Upper lobe of left lung (tissue), 6 donors: ENCODE results near the gene KIF23. TPM values are rescaled to one million over a fixed set of nuclear protein-coding genes. Genes with fewer than 3 reads are reported as not detected.

Source experiments
- ATAC-seq, 2 donors: fragments of 200-7000 bp; cut with Tn5 transposase; one replicate each; pipeline ENCODE4 v1.9.1; 2022; ENCODE audit warnings: mild to moderate bottlenecking in 2 of 2, moderate library complexity in 2 of 2; ENCODE audit not compliant: low FRiP score in 2 of 2
- DNase-seq, 2 donors: peaks; one replicate each; pipeline ENCODE4 v3.0.0-alpha.2; 2019 to 2020
- H3K27ac ChIP-seq, 4 donors: fragments of 200-600 bp; sonication (generic); one replicate each; pipeline ENCODE4 v1.5.1; 2016 to 2019
- H3K27me3 ChIP-seq, 4 donors: fragments of 200-600 bp; sonication (generic); one replicate each; pipeline ENCODE4 v1.5.1; 2017 to 2019
- H3K36me3 ChIP-seq, 4 donors: fragments of 200-600 bp; sonication (generic); one replicate each; pipeline ENCODE4 v1.5.1; 2016 to 2019
- H3K4me1 ChIP-seq, 4 donors: fragments of 200-600 bp; sonication (generic); one replicate each; pipeline ENCODE4 v1.5.1; 2018 to 2019
- H3K4me3 ChIP-seq, 4 donors: fragments of 200-600 bp; sonication (generic); one replicate each; pipeline ENCODE4 v1.5.1; 2017 to 2019; ENCODE audit warnings: mild to moderate bottlenecking in 2 of 4, moderate library complexity in 1 of 4
- H3K9me3 ChIP-seq, 4 donors: fragments of 200-600 bp; sonication (generic); one replicate each; pipeline ENCODE4 v1.5.1; 2018 to 2019
- CTCF ChIP-seq, 6 experiments: fragments of 450-650 bp in 4 of 6; fragments of 200-600 bp in 2 of 6; sonication (generic) in 2 of 6; IDR thresholded peaks; one replicate each; pipeline ENCODE4 v1.5.1; 2016 to 2019; ENCODE audit warnings: antibody characterized with exemption in 6 of 6
- EP300 ChIP-seq, 4 donors: sonication (generic); formaldehyde crosslinking; IDR thresholded peaks; one replicate each; pipeline ENCODE4 v1.5.1; 2017; ENCODE audit warnings: antibody characterized with exemption in 4 of 4, control low read depth in 2 of 4
- POLR2A ChIP-seq, 4 donors: fragments of 450-650 bp; IDR thresholded peaks; one replicate each; pipeline ENCODE4 v1.5.1; 2016 to 2017; ENCODE audit warnings: antibody characterized with exemption in 4 of 4, mild to moderate bottlenecking in 2 of 4
- POLR2AphosphoS5 ChIP-seq, 2 donors: sonication (generic); formaldehyde crosslinking; IDR thresholded peaks; one replicate each; pipeline ENCODE4 v1.5.1; 2017; ENCODE audit warnings: antibody characterized with exemption in 2 of 2
- WGBS, 2 donors: methylation state at CpG; one replicate each; pipeline ENCODE4 v1.1.5; 2017 to 2018; 5-methylcytosine and 5-hydroxymethylcytosine counted together
- total RNA-seq, 6 donors: library from RNA; depleted of rRNA in 4 of 6; stranded (reverse); fragments of >200 nt in 4 of 6; gene quantifications; one replicate each; pipeline versions ENCODE4 v1.1.0 to v1.2.1, GENCODE V29; 2016 to 2021
- donor health status: DM: no; HTN: no; CAD: no; lungs with moderate emphysema.
- donor health status: DM: no; HTN: yes; CAD: no; lungs with severe emphysema.

Gene KIF23
- total RNA-seq, 6 donors from 2014 or later, result 1.0 to 6.7 (median 3.7) TPM

- WGBS, 2 donors, result 95 to 98% methylated on average over 2 of the region's 2 CpGs
These were observed 23.6 kb upstream of the KIF23 start for GRCh38 chr15:69390575-69390974.

GRCh38 chr15:69391046-69391757 lies 22.9 kb upstream of the KIF23 start:
- DNase-seq (no peak), ATAC-seq (no peak)
- Histone ChIP-seq H3K4me1 (peaks cover 3 to 8% (median 7%) of the 10 kb centered on the region in 4 donors), H3K4me3 (no peak overlapping the region), H3K36me3 (no peaks in the 10 kb centered on the region), H3K9me3 (no peaks in the 10 kb centered on the region), H3K27me3 (no peaks in the 10 kb centered on the region), H3K27ac (no peak overlapping the region)
- WGBS, 2 donors, result 87 to 93% methylated on average over 11 of the region's 11 CpGs
- TF ChIP-seq POLR2A (IDR thresholded peaks at IDR 0.05) (no peak), POLR2AphosphoS5 (IDR thresholded peaks at IDR 0.05) (no peak), EP300 (IDR thresholded peaks at IDR 0.05) (no peak), CTCF (IDR thresholded peaks at IDR 0.05) (no peak)

More at GRCh38 chr15:69390575-69390974, 23.6 kb upstream of the KIF23 start:
- H3K27ac ChIP-seq, result no peak overlapping the region
- H3K36me3 ChIP-seq, result no peaks in the 10 kb centered on the region
- ATAC-seq (no peak), DNase-seq (no peak)
- no peaks in the 10 kb centered on the region for H3K27me3 ChIP-seq
- no peak for TF ChIP-seq POLR2A (IDR thresholded peaks at IDR 0.05)
- TF ChIP-seq CTCF (IDR thresholded peaks at IDR 0.05), result no peak
- TF ChIP-seq EP300 (IDR thresholded peaks at IDR 0.05), result no peak
- no peak for TF ChIP-seq POLR2AphosphoS5 (IDR thresholded peaks at IDR 0.05)
- H3K9me3 ChIP-seq, result no peaks in the 10 kb centered on the region
- no peak overlapping the region for H3K4me3 ChIP-seq
- peaks cover 3 to 8% (median 7%) of the 10 kb centered on the region in 4 donors for H3K4me1 ChIP-seq

- no peak for DNase-seq
- no peaks in the 10 kb centered on the region for H3K36me3 ChIP-seq
- TF ChIP-seq EP300 (IDR thresholded peaks at IDR 0.05) (no peak), POLR2A (IDR thresholded peaks at IDR 0.05) (no peak), POLR2AphosphoS5 (IDR thresholded peaks at IDR 0.05) (no peak), CTCF (IDR thresholded peaks at IDR 0.05) (no peak)
- peaks cover 3 to 8% (median 7%) of the 10 kb centered on the region in 4 donors for H3K4me1 ChIP-seq
- no peaks in the 10 kb centered on the region for H3K27me3 ChIP-seq
- no peak for ATAC-seq
- no peak overlapping the region for H3K27ac ChIP-seq
- WGBS, 2 donors, result 57 to 64% methylated on average over 4 of the region's 4 CpGs
- no peaks in the 10 kb centered on the region for H3K9me3 ChIP-seq
- no peak overlapping the region for H3K4me3 ChIP-seq
These were observed 21.8 kb upstream of the KIF23 start for GRCh38 chr15:69392352-69392751.

- no peaks in the 10 kb centered on the region for H3K36me3 ChIP-seq
- 42 to 47% methylated on average over 11 of the region's 11 CpGs for WGBS, 2 donors
- DNase-seq (no peak), ATAC-seq (no peak)
- H3K4me3 ChIP-seq, result no peak overlapping the region
- peaks cover 3 to 8% (median 7%) of the 10 kb centered on the region in 4 donors for H3K4me1 ChIP-seq
- TF ChIP-seq EP300 (IDR thresholded peaks at IDR 0.05), result no peak
- no peak for TF ChIP-seq POLR2AphosphoS5 (IDR thresholded peaks at IDR 0.05)
- TF ChIP-seq POLR2A (IDR thresholded peaks at IDR 0.05), result no peak
- no peak for TF ChIP-seq CTCF (IDR thresholded peaks at IDR 0.05)
- no peaks in the 10 kb centered on the region for H3K9me3 ChIP-seq
- no peaks in the 10 kb centered on the region for H3K27me3 ChIP-seq
- H3K27ac ChIP-seq, result no peak overlapping the region
These were observed 20.2 kb upstream of the KIF23 start for GRCh38 chr15:69393831-69394491.
